IPS-15b (cell line): ENCODE data around the gene KCNJ18.
"Not testable (repeated sequence)": the region's sequence is repeated elsewhere in the genome, so short reads cannot be mapped to it uniquely, and the experiment has no call there.

ENCODE experiments used
- H3K27me3 ChIP-seq: one replicate; pipeline ENCODE4 v1.6.1; 2013; ENCODE audit warnings: low read length; ENCODE audit not compliant: control insufficient read depth, insufficient read depth
- H3K36me3 ChIP-seq: one replicate; pipeline ENCODE4 v1.6.1; 2013; ENCODE audit warnings: low read length; ENCODE audit not compliant: control insufficient read depth, insufficient read depth
- H3K4me1 ChIP-seq: one replicate; pipeline ENCODE4 v1.6.1; 2013; ENCODE audit warnings: mild to moderate bottlenecking, low read length; ENCODE audit not compliant: control insufficient read depth, insufficient read depth
- H3K4me3 ChIP-seq: one replicate; pipeline ENCODE4 v1.5.1; 2013; ENCODE audit warnings: low read depth, low read length
- H3K9ac ChIP-seq: one replicate; pipeline ENCODE4 v1.6.1; 2013; ENCODE audit warnings: low read depth, mild to moderate bottlenecking, low read length
- H3K9me3 ChIP-seq: one replicate; pipeline ENCODE4 v1.6.1; 2013; ENCODE audit warnings: mild to moderate bottlenecking, low read length; ENCODE audit not compliant: control insufficient read depth, insufficient read depth

Gene KCNJ18

GRCh38 chr17:21735814-21736213 lies 43.5 kb downstream of the KCNJ18 start:
- H3K4me1 ChIP-seq, H3K9me3 ChIP-seq, H3K36me3 ChIP-seq, H3K4me3 ChIP-seq, H3K9ac ChIP-seq, H3K27me3 ChIP-seq: not testable (repeated sequence)

- not testable (repeated sequence) for H3K9me3 ChIP-seq, H3K4me3 ChIP-seq
Measured at GRCh38 chr17:21737015-21737580, 44.8 kb downstream of the KCNJ18 start.

GRCh38 chr17:21738241-21738640 lies 45.9 kb downstream of the KCNJ18 start:
- H3K9ac ChIP-seq, H3K4me3 ChIP-seq, H3K9me3 ChIP-seq, H3K4me1 ChIP-seq, H3K27me3 ChIP-seq, H3K36me3 ChIP-seq: not testable (repeated sequence)

More at GRCh38 chr17:21737015-21737580, 44.8 kb downstream of the KCNJ18 start:
- H3K4me1 ChIP-seq, H3K27me3 ChIP-seq, H3K9ac ChIP-seq, H3K36me3 ChIP-seq: not testable (repeated sequence)

GRCh38 chr17:21738877-21739474 lies 46.7 kb downstream of the KCNJ18 start:
- not testable (repeated sequence) for H3K27me3 ChIP-seq, H3K4me1 ChIP-seq, H3K4me3 ChIP-seq, H3K36me3 ChIP-seq, H3K9me3 ChIP-seq, H3K9ac ChIP-seq

- not testable (repeated sequence) for H3K27me3 ChIP-seq, H3K4me3 ChIP-seq, H3K9ac ChIP-seq, H3K4me1 ChIP-seq, H3K36me3 ChIP-seq, H3K9me3 ChIP-seq
Measured at GRCh38 chr17:21739485-21739884, 47.2 kb downstream of the KCNJ18 start.

- not testable (repeated sequence) for H3K4me1 ChIP-seq, H3K36me3 ChIP-seq, H3K4me3 ChIP-seq, H3K9ac ChIP-seq, H3K27me3 ChIP-seq, H3K9me3 ChIP-seq
Measured at GRCh38 chr17:21740836-21741235, 48.5 kb downstream of the KCNJ18 start.

- H3K4me3 ChIP-seq, H3K36me3 ChIP-seq, H3K9me3 ChIP-seq, H3K27me3 ChIP-seq, H3K9ac ChIP-seq, H3K4me1 ChIP-seq: not testable (repeated sequence)
Measured at GRCh38 chr17:21741520-21741919, 49.2 kb downstream of the KCNJ18 start.

GRCh38 chr17:21742326-21742725 lies 50.0 kb downstream of the KCNJ18 start:
- Histone ChIP-seq H3K4me3 (no peak overlapping the region), H3K36me3 (no peaks in the 10 kb centered on the region), H3K27me3 (no peaks in the 10 kb centered on the region), H3K9me3 (peaks cover 4% of the 10 kb centered on the region), H3K4me1 (no peaks in the 10 kb centered on the region), H3K9ac (no peak overlapping the region)

- H3K27me3 ChIP-seq, H3K9ac ChIP-seq, H3K4me1 ChIP-seq, H3K36me3 ChIP-seq, H3K9me3 ChIP-seq, H3K4me3 ChIP-seq: not testable (repeated sequence)
Measured at GRCh38 chr17:21744151-21744550, 51.8 kb downstream of the KCNJ18 start.

- not testable (repeated sequence) for H3K27me3 ChIP-seq, H3K4me3 ChIP-seq, H3K9ac ChIP-seq, H3K36me3 ChIP-seq, H3K9me3 ChIP-seq, H3K4me1 ChIP-seq
Measured at GRCh38 chr17:21744621-21745020, 52.3 kb downstream of the KCNJ18 start.

- not testable (repeated sequence) for H3K4me1 ChIP-seq, H3K27me3 ChIP-seq, H3K9me3 ChIP-seq
Measured at GRCh38 chr17:21745385-21746054, 53.2 kb downstream of the KCNJ18 start.

GRCh38 chr17:21746415-21746814 lies 54.1 kb downstream of the KCNJ18 start:
- not testable (repeated sequence) for H3K4me3 ChIP-seq, H3K9me3 ChIP-seq, H3K4me1 ChIP-seq, H3K36me3 ChIP-seq, H3K27me3 ChIP-seq, H3K9ac ChIP-seq

More at GRCh38 chr17:21745385-21746054, 53.2 kb downstream of the KCNJ18 start:
- H3K9ac ChIP-seq, H3K4me3 ChIP-seq, H3K36me3 ChIP-seq: not testable (repeated sequence)
